Stimulated activated CD4-positive, alpha-beta T cell treated with anti-CD3 and anti-CD28 coated beads, Interleukin-1b, Interleukin-23, amount 100 ng/mL, for 1 hour (primary cell): Measurements from ENCODE around the gene POFUT2.

Experiments
- DNase-seq, 2 donors: peaks; one replicate each; pipeline ENCODE4 v3.0.0-alpha.2; 2020; ENCODE audit warnings: low read depth in 2 of 2

Gene POFUT2

DNA sequence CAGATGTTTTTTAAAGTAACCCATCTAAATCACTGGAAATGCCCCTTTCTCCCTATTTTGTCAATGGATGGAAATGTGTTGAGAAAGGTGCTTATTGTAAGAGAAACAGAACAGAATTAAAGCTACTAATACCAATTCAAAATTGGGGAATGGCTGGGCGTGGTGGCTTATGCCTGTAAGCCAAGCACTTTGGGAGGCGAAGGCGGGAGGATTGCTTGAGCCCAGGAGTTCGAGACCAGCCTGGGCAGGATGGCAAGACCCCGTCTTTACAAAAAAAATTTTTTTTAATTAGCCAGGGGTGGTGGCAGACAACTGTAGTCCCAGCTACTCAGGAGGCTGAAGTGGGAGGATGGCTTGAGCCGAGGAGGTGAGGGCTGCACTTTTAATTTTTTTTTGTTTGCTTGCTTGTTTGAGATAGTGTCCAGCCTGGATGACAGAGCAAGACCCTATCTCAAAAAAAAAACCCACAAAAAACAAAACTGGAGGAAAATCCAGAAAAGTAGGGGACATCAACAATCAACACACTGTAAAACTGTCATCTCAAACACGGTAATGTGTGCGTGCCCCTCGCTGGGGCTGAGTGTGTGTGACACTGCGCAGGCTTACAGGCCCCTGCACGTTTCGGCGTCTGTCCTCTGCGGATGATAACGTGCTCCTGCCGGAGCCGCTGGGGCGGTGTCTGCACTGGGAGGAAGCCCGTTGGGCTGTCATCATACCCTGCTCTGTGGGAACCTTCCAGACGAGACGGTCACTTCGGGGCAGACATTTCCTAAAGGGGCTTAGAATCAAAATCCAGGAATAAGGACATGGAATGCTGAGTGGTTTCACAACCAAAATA, 11.6 kb upstream of the POFUT2 start:
- no peak for DNase-seq

DNA sequence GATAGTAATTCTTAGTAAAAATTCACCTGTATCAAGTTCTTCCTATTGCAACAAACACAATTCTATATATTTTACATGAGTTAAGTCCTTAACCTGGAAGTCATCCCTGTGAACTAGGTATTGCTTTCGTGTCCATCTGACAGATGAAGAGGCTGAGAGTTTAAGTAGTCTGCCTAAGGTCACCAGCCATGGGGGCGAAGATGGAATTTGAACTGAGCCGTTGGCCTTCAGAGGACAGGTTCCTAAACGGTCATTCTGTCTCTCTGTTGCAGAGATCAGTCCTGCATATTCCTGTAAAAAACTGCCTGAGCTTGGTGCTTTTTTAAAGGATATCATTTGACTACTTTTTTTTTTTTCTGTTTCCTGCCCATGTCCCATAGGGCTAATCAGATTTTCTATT, 10.2 kb upstream of the POFUT2 start:
- no peak for DNase-seq

DNA sequence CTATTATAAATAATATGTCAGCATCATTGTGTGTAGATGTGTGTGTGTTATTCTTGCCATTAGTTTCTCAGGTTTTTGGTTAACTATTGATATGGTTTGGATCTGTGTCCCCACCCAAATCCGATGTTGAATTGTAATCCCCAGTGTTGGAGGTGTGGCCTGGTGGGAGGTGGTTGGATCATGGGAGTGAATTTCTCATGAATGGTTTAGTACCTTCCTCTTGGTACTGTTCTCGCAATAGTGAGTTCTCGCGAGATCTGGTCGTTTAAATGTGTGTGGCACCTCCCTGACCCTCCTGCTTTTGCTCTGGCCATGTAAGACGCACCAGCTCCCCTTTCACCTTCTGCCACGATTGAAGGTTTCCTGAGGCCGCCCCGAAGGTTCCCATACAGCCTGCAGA, 9.6 kb upstream of the POFUT2 start:
- DNase-seq = no peak

DNA sequence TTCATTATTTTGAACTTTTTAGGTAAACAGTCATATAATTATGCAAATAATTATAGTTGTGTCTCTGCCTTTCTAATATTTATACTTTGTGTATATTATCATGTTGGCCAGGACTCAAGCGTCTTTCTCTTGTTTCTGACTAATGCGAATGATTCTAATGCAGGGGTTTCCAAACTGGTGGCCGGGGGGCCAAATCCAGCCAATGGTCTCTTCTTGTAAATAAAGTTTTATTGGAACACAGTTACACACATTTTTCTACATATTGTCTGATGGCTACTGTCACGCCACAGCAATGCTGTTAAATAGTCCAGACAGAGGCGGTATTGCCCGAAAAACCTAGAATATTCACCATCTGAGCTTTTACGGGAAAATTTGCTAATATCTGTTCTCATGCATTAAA, 8.9 kb upstream of the POFUT2 start:
- no peak for DNase-seq

DNA sequence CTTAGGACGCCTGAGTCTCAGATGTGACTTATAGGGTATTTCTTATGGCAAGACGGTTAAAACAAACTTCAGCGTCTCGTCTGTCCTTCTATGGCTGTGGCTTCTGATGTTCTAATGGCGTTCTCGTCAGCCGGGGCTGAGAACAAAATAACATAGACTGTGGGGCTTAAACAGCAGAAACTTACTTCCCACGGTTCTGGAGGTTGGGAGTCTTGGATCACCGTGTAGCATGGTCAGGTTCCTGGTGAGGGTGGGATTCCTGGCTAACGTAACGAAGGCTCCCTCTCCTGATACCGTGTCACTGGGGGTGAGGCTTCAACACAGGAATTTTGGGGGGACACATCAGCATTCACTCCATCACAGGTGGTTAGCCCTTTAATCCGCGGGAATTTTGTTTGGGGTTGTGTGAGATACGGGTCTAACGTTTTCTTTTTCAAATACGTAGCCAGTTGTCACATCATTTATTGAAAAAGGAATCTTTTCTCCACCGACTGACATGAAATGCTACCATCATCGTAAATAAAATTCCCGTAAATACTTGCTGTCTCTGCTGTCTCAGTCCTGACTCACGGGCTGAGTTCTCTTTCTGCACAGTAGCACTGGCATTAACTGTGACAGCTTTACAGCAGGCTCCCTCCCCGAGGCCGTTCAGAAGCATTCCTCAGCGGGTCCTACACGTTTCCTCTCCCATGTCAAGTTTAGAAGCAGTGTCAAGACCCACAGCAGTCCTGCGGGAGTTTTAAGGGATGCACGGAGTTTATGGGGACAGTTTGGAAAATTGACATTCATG, 8.1 kb upstream of the POFUT2 start:
- no peak for DNase-seq

DNA sequence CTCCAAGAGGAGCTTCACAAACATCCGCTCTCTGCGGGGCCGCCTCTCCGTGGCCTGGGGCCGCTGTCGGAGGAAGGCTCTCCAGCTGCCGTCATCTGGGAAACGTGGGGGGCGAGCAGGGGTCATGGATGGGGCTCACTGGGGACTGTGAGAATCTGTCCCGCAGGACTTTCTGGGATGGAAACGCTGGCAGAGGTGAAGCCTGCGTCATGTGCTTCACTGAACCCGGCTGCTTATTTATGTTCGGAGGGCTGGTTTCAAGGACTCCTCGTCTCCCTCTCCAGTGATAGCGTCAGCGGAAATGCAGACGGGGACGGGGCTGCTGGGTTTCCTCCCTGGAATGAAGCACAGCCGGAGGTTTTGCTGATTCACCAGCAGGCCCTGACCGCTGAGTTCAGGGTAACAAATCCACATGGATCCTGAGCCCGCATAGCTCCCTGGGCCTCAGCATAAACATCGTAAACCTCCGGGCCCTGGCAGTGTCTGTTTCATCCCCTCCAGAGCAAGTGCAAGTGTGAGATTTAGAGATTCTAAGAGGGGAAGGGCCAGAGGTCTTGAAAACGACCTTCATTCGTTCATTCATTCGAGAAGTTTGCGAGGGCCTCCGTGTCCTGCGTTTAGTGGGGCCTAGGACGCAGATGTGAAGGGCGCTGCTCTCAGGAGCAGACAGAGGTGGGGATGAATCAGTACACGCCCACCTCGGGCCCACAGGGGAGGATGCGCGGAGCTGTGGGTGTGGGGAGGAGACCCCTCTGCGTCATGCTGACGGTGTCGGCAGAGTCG, 7.0 kb upstream of the POFUT2 start:
- DNase-seq = no peak

DNA sequence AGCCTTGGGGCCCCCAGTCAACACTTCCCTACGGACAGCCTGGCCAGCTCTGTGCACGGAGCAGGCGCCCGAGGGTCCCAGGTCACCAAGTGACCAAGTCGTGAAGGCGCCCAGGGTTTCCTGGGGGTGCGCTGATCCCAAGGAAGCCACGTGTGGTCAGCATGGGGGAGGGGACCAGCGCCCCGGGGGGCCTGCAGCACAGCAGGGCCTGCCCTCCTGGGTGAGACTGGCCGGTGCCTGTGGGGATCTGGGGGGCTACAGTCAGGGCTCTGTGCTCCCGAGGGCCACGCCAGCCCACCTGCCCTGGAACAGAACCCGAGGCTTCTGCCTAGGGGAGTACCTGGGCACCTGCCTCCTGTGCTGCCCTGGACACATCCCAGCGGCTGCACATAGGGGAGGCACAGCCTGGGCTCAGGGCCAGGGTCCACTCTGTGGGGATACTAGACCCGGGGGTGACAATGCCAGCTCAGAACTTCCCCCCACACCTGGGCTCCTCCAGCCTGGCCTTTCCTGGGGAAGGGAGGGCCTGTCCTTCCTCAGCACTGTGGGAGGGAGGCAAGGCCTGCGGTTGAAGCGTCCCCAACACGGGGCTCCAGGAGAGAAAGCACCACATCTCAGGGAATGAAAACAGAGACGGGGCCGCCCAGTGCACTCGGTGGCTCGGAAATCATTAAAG, 6.2 kb upstream of the POFUT2 start:
- DNase-seq = no peak

DNA sequence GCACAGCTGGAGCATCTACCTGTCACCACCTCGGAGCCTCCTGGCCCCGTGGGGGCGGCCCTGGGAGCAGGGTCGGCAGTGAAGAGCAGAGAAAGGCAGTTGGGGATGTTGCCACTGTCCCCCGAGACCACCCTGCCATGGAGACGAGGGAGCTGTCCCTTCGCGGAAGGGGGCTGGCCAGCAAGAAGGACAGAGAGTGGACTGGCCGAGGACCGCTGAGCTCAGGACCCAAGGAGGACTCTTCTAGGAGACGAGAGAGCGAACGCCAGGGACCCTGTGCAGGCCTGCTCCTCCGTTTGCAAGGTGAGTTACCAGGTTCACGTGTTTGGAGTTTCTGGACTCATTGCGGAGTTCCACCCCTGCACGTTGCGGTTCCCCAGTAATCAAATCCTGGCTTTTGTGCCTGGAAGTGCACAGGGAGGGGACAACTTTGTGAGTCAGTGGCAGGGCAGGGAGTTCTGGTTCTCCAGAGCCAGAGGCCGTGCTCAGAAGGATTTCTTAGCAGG, 5.6 kb upstream of the POFUT2 start:
- no peak for DNase-seq

DNA sequence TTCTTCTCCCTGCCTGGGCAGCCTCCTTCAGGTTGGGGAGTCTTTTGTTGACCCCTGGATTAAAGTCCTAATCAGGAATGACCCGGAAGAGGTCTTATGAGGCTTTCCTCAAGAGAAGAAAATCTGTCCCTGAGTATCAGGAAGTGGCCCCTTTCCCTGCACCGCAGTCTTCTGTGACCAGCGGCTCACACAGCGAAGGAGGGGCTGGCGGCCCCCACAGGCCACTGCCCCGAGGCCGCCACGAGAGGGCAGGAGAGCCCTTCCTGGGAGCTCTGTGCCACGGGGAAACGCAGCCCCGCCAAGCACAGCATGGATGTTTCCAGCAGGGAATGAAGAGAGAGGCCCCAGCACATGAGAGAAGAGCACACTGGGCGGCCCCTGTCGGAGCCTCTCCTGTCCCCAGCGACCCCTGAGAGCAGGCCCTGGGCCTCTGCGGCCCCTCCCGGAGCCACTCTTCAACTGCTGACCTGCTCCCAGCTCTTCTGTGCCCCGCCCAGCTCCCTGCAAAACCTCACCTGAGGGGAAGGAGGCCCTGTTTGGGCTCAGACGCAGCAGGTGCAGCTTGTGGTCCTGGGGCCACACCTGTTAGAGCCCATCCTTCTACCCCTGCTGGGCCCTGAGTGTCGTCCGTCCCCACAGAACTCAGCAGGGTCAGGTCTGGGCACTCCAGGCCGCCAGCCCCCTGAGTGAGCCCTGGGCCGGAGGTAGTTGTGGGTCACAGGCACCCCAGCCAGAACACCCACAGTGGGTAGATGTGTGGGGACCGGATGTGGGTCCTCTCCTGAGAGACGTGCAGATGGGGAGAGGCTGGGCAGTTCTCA, 4.9 kb upstream of the POFUT2 start:
- peak; percentile 38 to 53 for DNase-seq

DNA sequence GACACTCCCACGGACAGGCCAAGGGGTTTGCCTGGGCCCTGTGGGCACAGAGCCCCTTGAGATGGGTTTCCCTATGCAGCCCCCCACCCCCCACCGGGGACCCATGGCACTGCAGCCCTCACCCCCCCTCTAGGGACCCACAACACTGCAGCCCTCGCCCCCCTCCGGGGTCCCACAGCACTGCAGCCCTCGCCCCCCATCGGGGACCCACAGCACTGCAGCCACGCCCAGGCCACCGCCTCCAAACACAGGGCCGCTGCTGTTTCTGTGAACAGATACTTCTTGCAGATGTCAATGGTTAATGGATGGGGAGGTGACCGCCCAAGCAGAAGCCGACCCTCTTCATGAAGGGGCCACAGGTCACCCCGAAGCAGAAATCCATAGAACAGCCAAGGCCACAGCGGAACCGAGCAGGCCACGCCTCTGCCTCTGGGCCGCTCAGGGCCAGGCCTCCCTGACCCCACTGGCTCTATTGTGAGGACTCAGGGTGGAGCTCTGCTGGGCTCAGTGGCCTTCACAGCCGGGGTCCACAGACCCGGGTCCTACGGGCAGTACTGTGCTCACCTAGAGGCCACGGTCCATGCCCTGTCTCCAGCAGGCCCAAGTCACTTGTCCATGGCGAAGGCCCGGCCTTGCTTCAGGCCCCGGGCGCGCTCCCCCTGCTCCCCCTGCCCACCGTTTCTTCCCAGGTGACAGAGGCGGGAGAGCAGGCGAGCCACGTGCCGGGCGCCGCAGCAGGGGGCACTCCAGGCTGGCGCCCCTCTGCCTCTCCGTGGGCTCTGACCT, 4.1 kb upstream of the POFUT2 start:
- DNase-seq = no peak

DNA sequence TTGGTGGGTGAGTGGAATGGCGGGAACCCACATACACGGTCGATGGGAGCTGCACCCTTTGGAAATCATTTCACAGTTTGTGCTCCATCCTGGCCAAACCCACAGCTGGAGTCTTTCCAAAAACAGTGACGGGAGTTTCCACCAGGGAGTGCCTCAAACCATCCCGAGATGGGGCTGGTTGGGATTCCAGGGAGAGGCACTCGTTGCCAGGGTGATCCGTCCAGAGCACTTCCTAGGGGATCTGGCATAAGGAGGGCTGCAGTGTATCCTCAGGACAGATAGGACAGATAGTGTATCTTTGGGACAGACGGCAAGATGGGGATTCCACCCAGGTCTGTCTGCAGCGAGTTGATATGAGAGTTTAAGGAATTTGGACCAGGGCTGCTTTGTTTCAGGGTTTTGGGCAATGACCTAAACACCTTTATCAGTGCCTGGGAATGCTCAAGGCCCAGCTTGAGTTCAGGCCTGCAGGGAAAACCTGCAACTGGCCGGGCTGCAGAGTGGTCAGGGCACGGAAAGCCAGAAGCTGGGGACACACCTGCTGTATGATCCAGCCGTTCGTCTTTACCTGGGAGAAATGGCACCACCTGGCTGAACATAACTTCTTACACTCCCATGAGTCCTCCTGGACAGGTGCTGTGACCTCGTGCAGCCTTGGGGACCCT, 3.4 kb upstream of the POFUT2 start:
- DNase-seq = no peak

DNA sequence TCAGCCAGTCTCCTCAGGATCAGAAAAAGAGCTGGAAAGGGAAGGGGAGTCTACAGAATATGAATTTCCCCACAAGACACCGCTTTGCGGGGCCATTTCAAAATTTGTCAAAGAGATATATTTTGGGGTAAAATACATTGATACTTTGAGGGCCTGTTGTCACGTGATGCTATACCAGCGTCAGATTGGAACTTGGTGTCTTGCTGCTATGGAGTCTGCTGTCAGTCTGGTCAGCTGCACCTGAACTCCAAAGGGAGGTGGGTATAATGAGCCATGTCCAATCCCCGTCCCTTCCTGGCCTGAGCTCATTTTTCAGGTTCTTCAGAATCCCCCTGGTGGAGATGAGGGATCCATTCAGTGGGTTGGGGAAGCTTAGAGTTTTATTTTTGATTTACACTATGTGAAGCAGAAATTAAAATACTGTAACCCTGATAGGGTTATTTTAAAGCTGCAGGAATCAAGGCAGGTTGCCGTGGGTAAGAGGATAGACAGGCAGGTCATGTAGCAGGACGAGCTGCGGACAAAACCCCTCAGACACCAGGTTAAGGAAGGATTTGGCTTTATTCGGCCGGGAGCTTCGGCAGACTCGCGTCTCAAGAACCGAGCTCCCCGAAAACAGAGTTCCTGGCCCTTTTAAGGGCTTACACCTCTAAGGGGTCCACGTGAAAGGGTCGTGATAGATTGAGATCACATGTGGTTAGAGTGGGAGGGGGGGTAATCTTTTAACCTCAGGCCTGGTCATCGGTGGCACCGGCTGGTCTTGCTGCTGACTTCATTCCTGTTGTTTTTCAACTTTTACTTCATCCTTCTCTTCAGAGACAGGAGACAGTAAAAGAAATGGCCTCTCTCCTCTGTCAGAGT, 2.2 kb upstream of the POFUT2 start:
- DNase-seq = no peak

DNA sequence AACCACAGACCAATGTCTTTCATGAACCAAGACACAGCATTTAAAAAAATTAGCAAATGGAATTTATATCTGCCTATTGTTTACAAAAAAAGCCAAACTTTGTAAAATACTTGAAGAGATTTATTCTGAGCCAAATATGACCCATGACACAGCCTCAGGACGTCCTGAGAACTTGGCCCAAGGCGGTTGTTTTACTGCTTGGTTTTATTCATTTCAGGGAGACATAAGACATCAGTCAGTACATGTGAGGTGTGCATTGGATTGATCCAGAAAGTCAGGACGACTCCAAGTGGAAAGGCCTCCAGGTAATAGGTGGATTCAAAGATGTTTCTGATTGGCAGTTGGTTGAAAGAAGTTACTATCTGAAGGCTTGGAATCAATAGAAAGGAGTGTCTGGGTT, 1.4 kb upstream of the POFUT2 start:
- no peak for DNase-seq

DNA sequence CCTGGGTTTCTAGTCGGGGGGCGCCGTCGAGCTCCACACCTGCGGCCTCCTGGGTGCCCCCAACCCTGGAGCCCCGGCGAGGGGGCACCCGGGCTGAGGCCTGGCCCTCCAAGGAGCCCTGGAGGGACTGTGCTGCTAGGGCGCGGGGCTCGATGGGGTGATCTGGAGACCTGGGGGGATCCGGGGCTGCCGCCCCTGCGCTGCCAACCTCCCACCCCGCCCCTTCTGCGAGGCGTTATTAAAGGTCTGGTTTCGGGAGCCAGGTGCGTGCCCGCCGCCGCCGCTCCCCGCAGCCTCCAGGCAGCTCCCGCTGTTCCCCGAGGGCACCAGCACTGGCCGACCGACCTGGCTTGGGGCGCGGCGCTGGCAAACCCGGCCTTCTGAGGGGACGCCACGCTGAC, 746 bp upstream of the POFUT2 start:
- no peak for DNase-seq

DNA sequence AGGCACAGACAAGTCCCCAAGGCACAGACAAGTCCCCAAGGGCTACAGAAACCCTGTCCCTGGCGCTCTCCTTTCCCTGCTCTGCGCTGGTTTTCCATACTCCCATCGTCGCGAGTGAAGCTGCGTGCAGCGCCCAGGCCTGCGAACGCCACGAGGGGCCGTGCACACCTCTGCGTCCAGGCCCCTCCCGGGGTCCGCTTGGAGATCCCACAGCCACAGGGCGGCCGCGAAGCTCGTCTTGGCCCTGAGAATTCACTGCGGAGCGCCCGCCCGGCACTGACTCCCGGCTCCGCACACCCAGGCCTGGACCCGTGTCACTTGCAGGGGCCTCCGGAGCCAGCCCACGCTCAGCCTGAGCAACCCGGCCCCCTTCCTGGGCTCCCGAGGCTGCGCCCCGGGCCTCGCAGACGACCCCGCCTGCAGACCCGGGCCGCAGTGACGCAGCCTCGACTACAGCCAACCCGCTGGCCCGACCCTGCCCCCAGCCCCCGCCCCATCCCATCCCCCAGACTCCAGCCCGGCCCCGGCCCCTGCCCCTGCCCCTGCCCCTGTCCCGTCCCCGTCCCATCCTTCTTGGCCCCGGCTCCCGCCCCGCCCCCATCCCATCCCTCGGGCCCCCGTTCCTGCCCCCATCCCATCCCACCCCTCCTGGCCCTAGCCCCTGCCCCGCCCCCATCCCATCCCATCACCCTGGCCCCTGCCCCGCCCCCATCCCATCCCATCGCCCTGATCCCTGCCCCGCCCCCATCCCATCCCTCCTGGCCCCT, 841 bp downstream of the POFUT2 start:
- DNase-seq = no peak

DNA sequence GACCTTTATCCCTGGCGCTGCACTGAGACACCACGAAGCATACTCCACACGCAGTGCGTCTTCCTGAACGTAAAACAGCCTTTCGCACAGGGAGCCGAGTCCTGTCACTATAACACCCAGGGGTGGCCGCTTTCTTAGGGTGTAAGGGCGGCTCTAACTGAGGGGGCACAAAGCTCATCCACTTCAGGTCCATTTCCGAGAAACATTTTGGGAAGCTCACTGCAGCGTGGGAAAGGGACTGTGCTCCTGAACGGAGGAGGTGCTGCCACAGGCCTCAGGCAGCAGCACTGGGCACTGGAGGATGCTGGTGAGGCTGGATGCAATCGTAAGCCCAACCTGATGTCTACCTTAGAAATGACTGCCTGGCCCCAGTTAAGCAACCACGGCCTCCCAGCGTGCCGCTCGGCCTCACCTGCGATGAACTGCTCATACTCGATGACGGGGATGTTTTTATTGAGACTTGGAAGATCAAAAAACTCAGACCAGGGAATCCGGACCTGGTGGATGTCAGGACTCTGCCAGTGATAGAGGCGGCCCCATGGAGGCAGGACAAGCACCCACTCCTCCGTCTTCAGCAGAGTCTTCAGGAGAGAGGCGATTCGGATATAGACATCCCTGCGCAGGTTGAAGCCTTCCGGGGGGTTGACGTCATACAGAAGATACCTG, 2.3 kb downstream of the POFUT2 start:
- DNase-seq = no peak

DNA sequence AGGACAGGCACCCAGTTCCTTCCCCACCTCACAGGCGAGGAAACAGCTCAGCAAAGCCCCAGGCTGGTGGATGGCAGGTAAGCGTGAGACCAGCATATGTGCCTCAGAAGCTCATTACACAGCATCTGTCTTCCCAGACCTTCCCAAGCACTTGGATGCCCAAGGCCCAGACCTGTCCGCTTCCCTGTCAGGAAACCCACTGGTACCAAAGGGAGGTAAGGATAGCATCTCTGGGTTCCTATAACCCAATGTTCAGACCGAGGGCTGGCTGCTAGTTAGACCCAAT, 3.3 kb downstream of the POFUT2 start:
- no peak for DNase-seq
